RPMI7951 (cell line): ENCODE measurements around the gene TBPL1. TPM values are rescaled to one million over a fixed set of nuclear protein-coding genes. Genes with fewer than 3 reads are reported as not detected.
"Not testable (repeated sequence)": the region's sequence is repeated elsewhere in the genome, so short reads cannot be mapped to it uniquely, and the experiment has no call there.

ENCODE experiments used
- DNase-seq: peaks from one replicate; pipeline ENCODE4 v3.0.0-alpha.2; 2012; ENCODE audit warnings: low read depth
- total RNA-seq: library from RNA; depleted of rRNA; stranded (reverse); fragments of >200 nt; shearing (Covaris generic); gene quantifications from 2 replicates; pipeline ENCODE4 v1.2.3, GENCODE V29; 2014

The TBPL1 gene
- total RNA-seq, 1 experiment from 2014 or later: 54.7 TPM

DNA sequence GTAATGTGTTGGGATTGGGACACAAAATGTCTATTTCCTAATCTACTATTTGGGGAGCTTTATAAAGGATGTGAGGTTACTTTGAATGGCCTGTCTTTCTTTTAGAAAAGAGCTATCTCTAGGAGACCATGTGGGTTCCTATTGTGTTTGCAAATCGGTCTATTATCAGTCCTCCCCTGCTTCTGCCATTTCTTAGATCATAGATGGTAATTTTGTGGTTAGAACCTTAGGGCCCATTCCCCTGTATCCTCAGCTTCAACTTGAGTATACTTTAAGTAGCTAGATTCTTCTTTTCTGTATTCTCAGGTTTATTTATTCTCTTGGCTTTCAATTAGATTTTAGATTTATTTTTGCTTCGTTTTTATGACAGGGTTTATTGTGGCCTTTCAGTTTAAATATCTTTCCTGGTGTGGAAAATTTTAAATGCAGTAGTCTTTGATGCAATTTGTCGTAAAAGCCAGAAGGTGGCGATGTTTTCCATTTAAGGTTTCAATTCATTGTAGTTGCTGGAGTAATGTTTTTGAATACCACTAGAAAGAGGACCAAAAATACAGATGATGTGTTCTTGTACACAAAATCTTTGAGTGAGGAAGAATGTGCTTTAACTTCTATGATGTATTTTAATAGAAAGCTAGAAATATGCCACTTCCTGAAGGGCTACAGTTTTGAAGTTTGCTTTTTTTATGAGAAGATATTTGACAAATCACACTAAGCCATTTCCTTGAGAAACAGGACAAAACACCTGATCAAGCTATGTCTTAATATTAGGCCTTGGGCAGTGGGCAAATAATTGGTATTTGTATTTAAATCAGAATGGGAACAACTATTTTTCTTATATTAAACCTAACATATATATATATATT lies 20.3 kb downstream of the TBPL1 start:
- peak; percentile 57 for DNase-seq

DNA sequence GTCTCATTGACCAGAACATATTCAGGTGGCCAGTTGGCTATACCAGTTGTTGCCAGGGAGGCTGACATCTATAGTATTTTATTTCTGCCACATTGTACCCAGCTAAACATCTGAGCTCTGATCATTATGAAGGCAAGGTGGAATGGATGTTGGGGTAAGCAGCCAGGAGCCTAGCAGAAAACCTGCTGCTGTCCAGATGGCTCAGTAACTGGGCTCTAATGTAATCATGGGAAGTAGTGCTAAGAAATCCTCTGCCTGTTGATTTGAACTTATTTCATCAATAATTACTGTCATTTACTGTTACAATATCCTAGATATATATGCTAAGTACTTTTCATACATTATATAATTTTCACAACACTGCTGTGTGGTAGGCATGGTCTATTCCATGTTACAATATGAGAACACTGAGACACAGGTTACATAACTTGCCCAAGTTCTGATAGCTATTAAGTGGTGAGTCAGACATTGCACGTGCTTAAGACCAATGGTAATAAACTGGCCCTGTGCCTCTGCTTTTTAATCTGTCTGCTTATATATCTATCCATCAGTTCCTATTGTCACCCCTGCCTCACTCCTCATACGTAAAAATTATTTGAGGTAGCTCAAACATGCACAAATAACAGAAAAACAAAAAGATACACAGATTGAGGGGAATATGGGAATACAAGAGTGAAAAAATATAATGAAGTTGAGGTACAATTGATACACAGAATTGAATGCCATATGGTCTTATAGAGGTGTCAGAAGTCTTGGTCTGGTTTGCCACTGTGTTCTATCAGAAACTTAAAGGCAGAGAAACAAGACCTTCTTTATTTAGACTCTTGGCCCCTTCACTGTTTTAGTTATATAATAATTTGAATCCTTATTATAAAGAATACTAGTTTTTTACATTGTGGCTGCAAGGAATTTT lies 25.2 kb downstream of the TBPL1 start:
- peak; percentile 55 for DNase-seq

DNA sequence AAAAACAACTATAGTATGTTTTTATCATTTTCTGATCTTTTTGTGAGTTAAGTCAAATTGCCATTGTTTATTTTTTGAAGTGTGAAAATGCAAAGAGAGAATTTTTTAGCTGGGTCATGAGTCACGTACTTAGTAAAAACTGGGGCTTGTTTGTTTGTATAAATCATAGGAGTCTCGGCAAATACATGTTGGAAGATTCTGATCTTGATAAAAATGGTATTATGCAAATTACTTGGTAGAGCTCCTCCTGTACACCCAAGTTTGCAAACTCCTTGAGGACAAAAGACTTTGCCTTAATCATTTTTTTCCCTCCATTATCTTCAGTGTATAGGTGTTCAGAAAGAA lies 25.8 kb downstream of the TBPL1 start:
- DNase-seq: no peak

DNA sequence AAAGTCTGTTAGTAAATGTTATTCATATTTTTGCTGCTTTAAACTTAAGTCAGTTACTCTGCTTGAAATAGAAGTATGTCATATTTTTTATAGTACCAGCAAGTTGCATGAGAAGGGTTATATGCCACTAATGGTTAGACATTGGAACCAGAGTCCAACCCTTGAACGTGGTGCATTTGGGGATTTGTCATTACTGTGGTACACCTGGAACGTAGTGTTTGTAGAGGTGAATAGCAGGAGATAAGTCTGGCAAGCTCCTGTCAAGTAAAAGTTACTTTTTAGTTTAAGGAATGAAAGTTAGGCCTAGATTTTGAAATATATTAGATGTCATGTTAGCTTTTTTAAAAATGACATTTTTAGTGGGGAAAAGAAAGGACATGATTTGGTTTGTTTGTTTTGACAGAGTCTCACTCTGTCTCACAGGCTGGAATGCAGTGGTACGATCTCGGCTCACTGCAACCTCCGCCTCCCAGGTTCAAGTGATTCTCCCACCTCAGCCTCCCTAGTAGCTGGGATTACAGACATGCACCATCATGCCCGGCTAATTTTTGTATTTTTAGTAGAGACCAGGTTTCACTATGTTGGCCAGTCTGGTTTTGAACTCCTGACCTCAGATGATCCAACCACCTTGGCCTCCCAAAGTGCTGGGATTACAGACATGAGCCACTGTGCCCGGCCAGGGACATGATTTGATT lies 26.4 kb downstream of the TBPL1 start:
- not testable (repeated sequence) for DNase-seq

DNA sequence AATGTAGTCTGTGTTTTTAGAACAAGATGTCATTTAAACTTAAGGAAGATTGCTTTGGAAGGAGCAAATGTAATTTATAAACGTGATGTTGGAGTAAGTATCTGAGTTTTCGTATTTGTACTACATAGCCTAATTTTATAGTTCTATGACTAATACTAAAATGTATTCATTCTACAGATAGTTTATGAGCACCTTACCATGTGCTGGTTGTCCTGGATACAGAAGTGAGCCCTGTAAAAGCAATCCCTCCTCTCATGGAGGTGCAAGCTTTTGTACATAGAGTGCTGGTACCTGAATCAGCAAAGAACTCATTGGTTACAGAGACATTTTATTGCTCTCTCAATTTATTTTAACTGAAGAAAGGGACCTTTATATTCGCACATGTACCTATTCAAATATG lies 27.1 kb downstream of the TBPL1 start:
- DNase-seq: no peak

DNA sequence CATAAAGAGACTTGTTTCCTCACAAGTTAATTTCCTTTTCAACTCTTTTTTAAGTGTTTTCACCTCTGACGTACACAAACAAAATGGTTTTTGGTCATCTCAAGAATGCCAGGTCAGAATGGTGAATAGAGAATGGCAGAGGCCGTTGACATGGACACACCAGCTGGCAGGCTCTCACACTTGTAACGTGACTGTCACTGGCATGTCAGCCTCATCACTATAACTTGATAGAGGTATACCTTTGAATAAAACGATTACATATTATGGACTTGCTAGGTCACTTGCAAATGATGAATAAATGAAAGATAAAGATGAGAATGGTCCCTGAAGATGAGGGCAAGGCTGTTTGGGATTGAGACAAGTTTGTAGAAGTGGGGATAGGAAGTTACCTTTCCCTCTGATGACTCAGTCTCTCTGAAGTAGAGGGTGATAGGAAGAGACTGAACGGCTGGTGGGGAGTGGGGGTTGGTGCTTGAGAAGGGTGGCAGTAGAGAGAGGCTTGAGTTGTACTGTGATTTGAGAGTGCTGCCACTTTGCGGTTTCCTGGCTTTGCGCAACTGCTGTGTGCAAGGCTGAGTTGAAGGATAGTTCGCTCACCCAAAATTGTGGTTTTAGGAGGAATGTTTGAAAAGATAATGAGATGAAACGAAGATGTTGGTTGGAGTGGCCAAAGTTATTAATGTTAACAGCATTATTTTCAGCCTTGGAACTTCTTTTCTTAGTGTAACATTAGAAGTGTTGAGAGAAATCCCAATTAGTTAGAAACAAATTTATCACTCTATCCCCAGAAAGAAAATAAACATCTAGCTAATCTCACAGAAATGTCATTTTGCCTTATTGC lies 30.3 kb downstream of the TBPL1 start:
- peak; percentile 91 for DNase-seq

DNA sequence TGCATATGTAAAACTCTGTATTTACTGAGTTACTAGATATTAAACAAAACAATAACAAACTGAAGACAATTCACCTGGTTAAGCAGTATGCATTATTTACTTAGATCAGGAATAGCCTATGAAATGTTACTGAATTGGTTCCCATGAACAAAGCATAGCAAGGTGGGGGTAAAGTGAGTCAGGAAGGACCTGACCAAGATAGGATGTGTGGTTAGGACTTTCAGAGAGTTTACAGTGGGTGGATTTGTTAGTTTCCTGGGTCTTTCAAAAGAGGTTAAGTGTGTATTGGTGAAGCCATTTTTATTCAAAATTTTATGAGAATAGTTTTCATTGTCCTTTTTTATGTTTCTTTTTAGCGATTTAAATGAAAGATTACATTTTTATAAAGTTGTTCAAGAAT lies 32.9 kb downstream of the TBPL1 start:
- DNase-seq: no peak

DNA sequence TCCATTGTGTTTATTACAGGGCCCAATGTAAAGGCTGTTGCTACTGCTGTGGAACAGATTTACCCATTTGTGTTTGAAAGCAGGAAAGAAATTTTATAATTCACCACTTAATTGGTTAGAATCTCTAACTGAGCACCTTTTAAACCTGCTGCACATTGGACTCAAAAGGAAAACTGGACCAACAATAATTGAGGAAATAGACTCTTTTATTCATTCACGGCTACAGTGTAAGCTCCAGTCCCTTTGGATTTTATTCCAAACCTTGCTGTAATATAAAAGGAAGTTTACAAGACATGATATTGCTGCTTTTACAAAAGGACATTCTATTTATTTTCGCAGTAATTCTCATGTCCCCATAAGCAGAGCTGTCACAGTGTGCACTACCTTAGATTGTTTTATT lies 33.9 kb downstream of the TBPL1 start:
- no peak for DNase-seq

DNA sequence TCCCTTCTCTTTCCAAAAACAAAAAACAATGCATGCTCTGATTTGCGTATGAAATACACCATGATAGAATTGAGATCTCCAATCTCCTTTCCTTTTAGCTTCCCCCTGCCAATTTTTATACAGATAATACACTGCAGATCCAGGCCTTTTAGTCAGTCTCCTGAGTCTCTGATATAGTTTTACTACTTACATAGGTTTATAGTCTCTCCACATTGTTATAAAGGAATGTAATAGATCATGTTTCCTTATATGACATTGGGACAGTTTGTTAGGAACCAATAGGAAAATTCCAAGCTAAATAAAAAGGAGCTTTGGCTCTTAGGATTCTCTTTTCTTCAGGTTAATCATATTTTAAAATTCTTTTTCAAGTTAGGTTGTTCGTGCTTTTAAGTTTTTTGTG lies 36.5 kb downstream of the TBPL1 start:
- DNase-seq: no peak

DNA sequence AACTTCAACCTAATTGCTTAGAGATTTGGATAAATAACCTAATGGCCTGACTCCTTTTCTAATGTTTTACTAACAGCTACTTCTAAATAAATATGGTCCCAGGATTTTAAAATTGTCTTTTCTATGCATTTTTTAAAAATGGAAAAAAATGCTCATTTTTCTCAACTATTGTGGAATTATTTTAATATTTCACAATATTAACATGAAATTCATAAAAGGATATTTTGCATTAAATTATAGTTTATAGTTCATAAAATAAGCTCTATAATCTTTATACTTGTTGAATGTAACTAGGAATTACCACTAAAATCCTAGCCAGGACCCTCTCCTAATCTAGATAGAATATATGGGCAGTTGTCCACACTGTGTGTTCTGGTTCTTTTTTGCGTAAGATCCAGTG lies 37.3 kb downstream of the TBPL1 start:
- DNase-seq: no peak

DNA sequence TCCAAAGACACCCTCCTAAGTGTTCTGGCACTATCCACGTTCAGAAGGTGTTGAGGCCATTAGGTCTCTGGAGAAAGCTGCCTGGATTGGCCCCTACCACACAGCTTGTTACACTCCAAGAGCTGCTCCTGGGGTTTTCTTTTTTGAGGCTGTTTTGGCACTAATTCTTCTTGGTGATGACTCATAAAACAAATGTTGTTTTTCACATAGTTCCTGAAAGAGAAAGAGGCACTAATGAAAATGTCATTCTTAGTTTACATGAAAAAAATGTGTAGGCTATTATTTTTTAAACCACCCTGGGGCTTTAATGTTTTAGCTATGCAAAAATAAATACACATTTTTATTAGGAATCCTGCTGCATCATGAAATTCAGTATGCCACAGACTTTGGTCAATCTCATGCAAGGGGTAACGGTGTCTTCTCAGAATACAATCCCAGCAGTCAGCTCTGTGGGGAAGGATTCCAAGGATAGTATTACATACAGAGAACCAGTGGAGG lies 38.1 kb downstream of the TBPL1 start:
- DNase-seq: peak; percentile 75

DNA sequence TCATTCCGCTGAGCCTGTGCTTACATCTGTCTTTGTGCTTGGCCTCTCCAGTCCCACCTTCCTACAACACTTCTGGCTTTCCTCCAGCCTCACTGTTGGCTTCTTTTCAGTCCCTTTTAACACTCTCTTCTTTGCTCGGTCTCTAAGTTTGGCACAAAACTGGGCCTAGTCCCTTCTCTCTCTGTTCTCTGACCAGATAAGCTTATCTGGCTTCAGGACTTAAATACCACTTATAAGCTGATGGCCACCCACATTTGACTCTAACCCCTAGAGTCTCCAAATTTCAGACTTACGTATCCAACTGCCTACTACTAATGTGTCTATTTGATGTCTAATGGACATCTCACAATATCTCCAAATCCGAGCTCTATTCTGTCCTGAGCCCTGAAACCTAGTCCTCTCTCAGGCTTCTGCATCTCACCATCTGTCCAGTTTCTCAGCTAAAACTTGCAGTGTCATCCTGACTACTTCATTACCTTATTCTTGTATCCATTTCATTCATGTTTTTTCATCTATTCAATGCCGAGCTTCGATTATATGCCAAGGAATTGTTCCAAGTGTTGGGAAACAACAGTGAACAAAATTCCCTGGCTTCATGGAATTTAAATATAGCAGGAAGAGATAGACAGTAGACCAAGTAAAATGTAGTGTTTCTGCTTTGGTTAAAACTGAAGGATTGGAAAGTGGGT lies 40.1 kb downstream of the TBPL1 start:
- DNase-seq: no peak

DNA sequence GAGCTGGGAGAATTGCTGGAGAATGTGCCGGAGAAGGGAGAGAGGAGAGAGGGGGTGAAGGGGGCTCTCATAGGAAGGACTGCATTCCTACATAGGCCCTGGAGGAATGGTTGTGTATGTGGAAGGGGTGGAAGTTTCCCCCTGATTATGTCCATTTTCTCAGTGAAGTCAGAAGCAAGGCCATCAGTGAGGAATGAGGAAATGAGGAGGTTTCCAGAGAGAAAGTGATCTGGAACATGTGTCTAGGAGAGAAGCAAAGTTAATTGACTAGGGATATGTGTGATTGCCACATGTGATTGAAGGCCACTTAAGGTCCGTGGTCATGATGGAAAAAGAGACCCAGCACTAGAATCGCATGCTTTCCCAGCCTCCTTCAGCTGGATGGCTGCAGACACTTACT lies 42.3 kb downstream of the TBPL1 start:
- DNase-seq: no peak

DNA sequence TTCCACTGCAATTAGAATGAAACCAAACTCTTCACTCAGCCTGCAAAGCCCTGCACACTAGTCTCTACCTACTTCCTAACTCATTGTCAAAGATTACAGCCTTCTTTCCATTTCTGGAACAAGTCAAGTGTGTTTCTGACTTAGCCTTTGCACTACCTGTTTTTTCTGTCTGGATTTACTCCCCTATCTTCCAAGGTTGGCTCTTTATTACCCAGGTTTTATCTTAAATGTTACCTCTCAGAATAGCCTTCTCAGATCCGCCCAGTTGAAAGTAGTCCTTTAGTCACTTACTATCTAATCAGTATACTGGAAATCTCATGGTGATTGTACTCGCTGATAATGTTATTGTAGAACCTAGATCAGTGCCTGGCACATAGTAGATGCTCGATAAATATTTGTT lies 42.7 kb downstream of the TBPL1 start:
- DNase-seq: no peak

DNA sequence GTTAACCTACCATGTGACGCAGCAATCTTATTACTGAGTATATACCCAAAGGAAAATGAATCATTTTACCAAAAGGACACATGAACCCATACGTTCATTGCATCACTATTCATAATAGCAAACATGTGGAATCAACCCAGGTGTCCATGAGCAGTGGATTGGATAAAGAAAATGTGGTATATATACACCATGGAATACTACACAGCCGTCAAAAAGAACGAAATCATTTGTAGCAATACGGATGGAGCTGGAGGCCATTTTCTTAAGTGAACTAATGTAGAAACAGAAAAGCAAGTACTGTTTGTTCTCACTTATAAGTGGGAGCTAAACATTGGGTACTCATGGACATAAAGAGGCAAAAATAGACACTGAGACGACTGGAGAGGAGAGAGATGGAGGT lies 44.2 kb downstream of the TBPL1 start:
- DNase-seq: no peak

DNA sequence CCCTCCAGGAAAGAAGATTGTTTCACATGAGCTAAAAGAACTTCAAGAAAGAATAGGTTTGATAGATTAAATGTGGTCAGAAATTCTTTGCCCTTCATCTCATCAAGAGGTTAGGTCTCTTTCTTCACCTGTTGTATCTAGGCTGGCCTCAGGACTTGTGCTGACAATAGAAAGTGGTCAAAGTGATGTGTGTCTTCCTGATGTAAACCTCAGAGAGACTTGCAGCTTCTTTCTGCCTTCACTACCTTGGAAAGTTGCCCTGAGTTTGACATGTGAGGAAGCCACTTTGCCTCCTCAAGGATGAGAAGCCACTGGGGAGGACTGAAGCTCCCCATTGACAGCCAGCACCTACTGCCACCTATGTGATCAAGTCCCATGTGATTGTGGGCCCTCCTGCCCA lies 46.3 kb downstream of the TBPL1 start:
- DNase-seq: no peak

DNA sequence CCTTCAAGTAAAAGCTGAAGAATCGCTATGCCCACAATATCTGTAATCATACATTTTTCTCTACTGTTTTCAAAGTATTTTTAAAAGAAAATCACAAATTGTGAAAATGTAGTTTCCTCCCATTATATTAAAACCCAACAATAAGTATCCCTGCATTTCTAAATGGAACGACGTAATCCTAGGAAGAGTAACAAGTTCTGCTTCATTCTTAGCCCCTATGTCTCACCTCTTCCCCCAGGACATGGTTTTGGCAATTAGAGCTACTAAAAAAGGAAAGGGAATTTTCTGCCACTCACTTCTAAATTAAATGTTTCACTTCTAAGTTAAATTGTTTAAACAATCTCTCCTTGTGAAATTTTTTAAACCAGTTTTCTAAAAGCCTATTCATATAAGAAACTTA lies 47.4 kb downstream of the TBPL1 start:
- no peak for DNase-seq

DNA sequence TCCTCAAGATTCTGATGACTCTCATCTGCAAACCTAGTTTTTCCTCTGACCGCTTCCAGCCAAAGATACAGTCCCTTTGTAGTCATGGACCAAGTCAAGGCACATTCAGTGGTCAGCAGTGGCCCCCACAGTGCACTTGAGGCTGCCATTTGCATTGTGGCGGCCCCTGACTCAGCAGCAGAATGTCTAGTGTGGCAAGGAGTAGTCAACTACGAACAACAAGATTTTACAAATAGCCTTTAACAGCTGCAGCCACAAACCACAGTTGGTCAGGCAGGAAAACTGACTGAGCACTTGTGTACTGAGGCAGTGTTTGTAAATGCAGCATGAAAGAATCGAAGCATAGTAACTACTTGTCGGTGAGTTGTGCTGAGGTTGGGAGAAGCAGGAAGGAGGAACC lies 49.8 kb downstream of the TBPL1 start:
- DNase-seq: peak; percentile 84

DNA sequence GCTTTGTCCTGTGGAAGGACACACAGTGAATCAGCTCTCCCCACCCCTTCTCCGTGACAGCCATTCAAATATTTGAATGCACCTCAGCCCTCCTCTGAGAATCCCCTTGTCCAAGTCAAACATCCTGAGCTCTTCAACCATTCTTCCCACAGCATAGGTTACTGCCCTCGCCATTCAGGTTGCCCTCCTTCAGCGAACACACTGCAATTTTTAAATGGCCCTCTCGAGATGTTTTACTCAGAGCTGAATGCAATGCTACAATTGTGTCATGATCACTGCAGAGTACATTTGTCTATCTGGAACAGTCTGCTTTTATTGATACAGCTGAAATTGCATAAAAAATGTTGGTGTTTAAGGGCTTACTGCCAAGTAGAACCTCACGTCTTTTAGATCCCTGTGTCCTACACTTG lies 50.5 kb downstream of the TBPL1 start:
- DNase-seq: no peak

DNA sequence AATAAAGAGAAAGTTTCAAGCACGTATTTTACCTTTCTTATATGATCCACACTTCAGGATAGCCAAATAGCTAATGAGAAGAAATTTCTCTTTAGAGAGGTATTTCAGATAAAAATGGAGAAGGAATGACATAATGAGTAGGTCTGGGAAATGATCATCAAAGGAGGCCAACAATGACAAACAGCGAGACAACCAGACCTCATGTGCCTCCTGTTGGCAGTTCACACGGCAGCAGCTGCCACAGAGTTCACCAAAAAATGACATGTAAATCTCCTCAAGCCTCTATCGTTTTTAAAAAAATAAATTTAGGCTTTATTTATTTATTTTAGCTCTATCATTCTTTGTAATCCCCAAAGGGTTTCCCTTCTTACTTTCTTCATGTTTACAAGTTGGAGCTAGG lies 51.7 kb downstream of the TBPL1 start:
- no peak for DNase-seq

DNA sequence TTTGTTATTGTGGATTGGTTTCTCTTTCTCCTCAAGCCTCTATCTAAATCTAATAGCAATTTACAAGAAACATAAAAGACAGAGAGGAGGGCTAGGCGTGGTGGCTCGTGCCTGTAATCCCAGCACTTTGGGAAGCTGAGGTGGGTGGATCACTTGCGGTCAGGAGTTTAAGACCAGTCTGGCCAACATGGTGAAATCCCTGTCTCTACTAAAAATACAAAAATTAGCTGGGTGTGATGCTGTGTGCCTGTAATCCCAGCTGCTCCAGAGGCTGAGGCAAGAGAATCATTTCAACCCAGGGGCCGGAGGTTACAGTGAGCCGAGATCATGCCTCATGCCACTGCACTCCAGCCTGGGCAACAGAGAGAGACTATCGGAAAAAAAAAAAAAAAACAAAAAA lies 52.8 kb downstream of the TBPL1 start:
- peak; percentile 22 for DNase-seq
